Central memory CD8-positive, alpha-beta T cell (primary cell): ENCODE data around the gene IL1RAPL1.

Experiments used
- ATAC-seq: fragments of 150-1000 bp; cut with Tn5 transposase; replicated peaks from 2 replicates; pipeline ENCODE4 v1.10.0; 2022; ENCODE audit warnings: mild to moderate bottlenecking, moderate FRiP score, moderate number of reproducible peaks; ENCODE audit not compliant: poor library complexity, severe bottlenecking; ENCODE audit errors: extremely low read depth
- DNase-seq, 2 donors: peaks; one replicate each; pipeline ENCODE4 v3.0.0; 2021; ENCODE audit warnings: low spot score in 2 of 2
- H3K27ac Mint-ChIP-seq: one replicate; pipeline ENCODE4 v1.8.0; 2022; ENCODE audit warnings: low read depth, mild to moderate bottlenecking, moderate library complexity, mixed read lengths
- H3K27me3 Mint-ChIP-seq: one replicate; pipeline ENCODE4 v1.8.0; 2022; ENCODE audit warnings: mixed read lengths
- H3K36me3 Mint-ChIP-seq: one replicate; pipeline ENCODE4 v1.8.0; 2022; ENCODE audit warnings: mild to moderate bottlenecking, moderate library complexity, mixed read lengths; ENCODE audit not compliant: insufficient read depth
- H3K4me1 Mint-ChIP-seq: one replicate; pipeline ENCODE4 v1.8.0; 2022; ENCODE audit warnings: mixed read lengths
- H3K4me3 Mint-ChIP-seq: one replicate; pipeline ENCODE4 v1.8.0; 2022; ENCODE audit warnings: mild to moderate bottlenecking, moderate library complexity, mixed read lengths
- H3K9me3 Mint-ChIP-seq: one replicate; pipeline ENCODE4 v1.8.0; 2022; ENCODE audit warnings: mixed read lengths

Gene IL1RAPL1

GRCh38 chrX:29788991-29789699 lies 1201.9 kb downstream of the IL1RAPL1 start:
- Mint-ChIP-seq H3K9me3 (peaks cover 15% of the 10 kb centered on the region), H3K27ac (no peak overlapping the region), H3K36me3 (no peaks in the 10 kb centered on the region), H3K4me1 (no peaks in the 10 kb centered on the region), H3K4me3 (no peak overlapping the region), H3K27me3 (no peaks in the 10 kb centered on the region)
- no peak for ATAC-seq
- no peak for DNase-seq

DNA sequence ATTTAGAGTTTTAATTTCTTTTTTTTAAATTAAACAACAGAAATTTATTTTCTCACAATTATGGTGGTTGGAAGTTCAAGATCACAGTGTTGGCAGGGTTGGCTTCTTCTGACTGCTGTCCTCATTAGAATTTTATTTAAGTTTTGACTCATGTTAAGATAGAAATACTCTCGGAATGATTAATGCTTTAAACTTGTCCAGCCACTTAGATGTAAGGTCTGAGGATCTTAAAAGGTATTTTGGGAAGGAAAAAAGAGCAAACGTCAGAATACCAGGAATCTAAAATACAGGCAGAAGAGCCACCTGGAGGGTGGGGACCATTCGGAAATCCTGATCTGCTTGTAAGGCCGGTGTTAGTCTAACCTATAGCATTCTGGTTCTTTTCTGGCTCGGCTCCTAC lies 1205.1 kb downstream of the IL1RAPL1 start:
- no peaks in the 10 kb centered on the region for H3K36me3 Mint-ChIP-seq
- ATAC-seq (no peak), DNase-seq (no peak)

DNA sequence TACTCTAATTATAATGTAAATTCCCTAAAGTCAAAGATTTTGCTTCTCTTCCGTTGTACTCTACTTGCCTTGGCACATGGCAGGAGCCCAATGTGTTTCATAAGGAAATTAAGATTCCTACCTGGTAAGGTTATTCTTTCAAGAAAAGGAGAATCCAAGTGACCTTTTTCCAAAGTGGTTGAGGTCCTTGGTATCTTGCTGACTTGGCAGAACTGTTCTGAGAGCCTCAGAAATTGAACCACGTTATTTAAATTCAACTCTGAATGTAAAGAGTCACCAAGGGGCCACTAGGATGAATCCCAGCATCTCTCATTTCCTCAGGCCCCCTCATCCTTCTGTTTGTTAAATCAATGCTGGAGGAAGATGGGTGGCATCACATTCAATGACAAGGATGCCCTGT lies 1209.9 kb downstream of the IL1RAPL1 start:
- ATAC-seq (no peak), DNase-seq (no peak)
- Mint-ChIP-seq H3K4me1 (no peaks in the 10 kb centered on the region), H3K36me3 (no peaks in the 10 kb centered on the region), H3K27ac (no peak overlapping the region), H3K27me3 (no peaks in the 10 kb centered on the region), H3K4me3 (no peak overlapping the region), H3K9me3 (no peaks in the 10 kb centered on the region)

More for the DNA sequence above, 1205.1 kb downstream of the IL1RAPL1 start:
- Mint-ChIP-seq H3K4me1 (no peaks in the 10 kb centered on the region), H3K27ac (no peak overlapping the region), H3K4me3 (no peak overlapping the region), H3K27me3 (no peaks in the 10 kb centered on the region), H3K9me3 (peaks cover 6% of the 10 kb centered on the region)

GRCh38 chrX:29798469-29798868 lies 1211.2 kb downstream of the IL1RAPL1 start:
- ATAC-seq (no peak), DNase-seq (no peak)
- Mint-ChIP-seq H3K27ac (no peak overlapping the region), H3K4me3 (no peak overlapping the region), H3K4me1 (no peaks in the 10 kb centered on the region), H3K36me3 (no peaks in the 10 kb centered on the region), H3K9me3 (no peaks in the 10 kb centered on the region), H3K27me3 (no peaks in the 10 kb centered on the region)

GRCh38 chrX:29813174-29813573 lies 1225.9 kb downstream of the IL1RAPL1 start:
- H3K9me3 Mint-ChIP-seq: peaks cover 12% of the 10 kb centered on the region
- H3K4me1 Mint-ChIP-seq: no peaks in the 10 kb centered on the region
- H3K27me3 Mint-ChIP-seq: no peaks in the 10 kb centered on the region

GRCh38 chrX:29824176-29824906 lies 1237.1 kb downstream of the IL1RAPL1 start:
- Mint-ChIP-seq H3K4me3 (no peak overlapping the region), H3K27me3 (no peaks in the 10 kb centered on the region), H3K36me3 (no peaks in the 10 kb centered on the region), H3K9me3 (peaks cover 9% of the 10 kb centered on the region), H3K27ac (no peak overlapping the region), H3K4me1 (no peaks in the 10 kb centered on the region)
- no peak for DNase-seq
- ATAC-seq: no peak

More at GRCh38 chrX:29813174-29813573, 1225.9 kb downstream of the IL1RAPL1 start:
- ATAC-seq: no peak
- H3K27ac Mint-ChIP-seq: no peak overlapping the region
- H3K36me3 Mint-ChIP-seq: no peaks in the 10 kb centered on the region
- no peak overlapping the region for H3K4me3 Mint-ChIP-seq
- DNase-seq: no peak

GRCh38 chrX:29826742-29827141 lies 1239.5 kb downstream of the IL1RAPL1 start:
- no peak overlapping the region for H3K27ac Mint-ChIP-seq
- ATAC-seq (no peak), DNase-seq (no peak)
- H3K4me1 Mint-ChIP-seq: no peaks in the 10 kb centered on the region
- no peaks in the 10 kb centered on the region for H3K27me3 Mint-ChIP-seq
- no peak overlapping the region for H3K4me3 Mint-ChIP-seq
- peaks cover 9% of the 10 kb centered on the region for H3K9me3 Mint-ChIP-seq
- H3K36me3 Mint-ChIP-seq: no peaks in the 10 kb centered on the region

GRCh38 chrX:29834311-29834710 lies 1247.1 kb downstream of the IL1RAPL1 start:
- H3K27me3 Mint-ChIP-seq: no peaks in the 10 kb centered on the region

GRCh38 chrX:29834764-29835163 lies 1247.5 kb downstream of the IL1RAPL1 start:
- H3K27ac Mint-ChIP-seq: no peak overlapping the region
- DNase-seq (no peak), ATAC-seq (no peak)
- H3K9me3 Mint-ChIP-seq: no peaks in the 10 kb centered on the region
- H3K4me3 Mint-ChIP-seq: no peak overlapping the region
- H3K4me1 Mint-ChIP-seq: no peaks in the 10 kb centered on the region
- H3K36me3 Mint-ChIP-seq: no peaks in the 10 kb centered on the region
- no peaks in the 10 kb centered on the region for H3K27me3 Mint-ChIP-seq

More at GRCh38 chrX:29834311-29834710, 1247.1 kb downstream of the IL1RAPL1 start:
- DNase-seq: no peak
- Mint-ChIP-seq H3K9me3 (no peaks in the 10 kb centered on the region), H3K36me3 (no peaks in the 10 kb centered on the region), H3K27ac (no peak overlapping the region), H3K4me1 (no peaks in the 10 kb centered on the region), H3K4me3 (no peak overlapping the region)
- no peak for ATAC-seq

GRCh38 chrX:29841750-29842149 lies 1254.5 kb downstream of the IL1RAPL1 start:
- DNase-seq (no peak), ATAC-seq (no peak)
- Mint-ChIP-seq H3K36me3 (no peaks in the 10 kb centered on the region), H3K4me3 (no peak overlapping the region), H3K4me1 (no peaks in the 10 kb centered on the region), H3K27me3 (no peaks in the 10 kb centered on the region), H3K27ac (no peak overlapping the region), H3K9me3 (peaks cover 10% of the 10 kb centered on the region)

- no peak for ATAC-seq
- H3K4me3 Mint-ChIP-seq: no peak overlapping the region
- no peaks in the 10 kb centered on the region for H3K27me3 Mint-ChIP-seq
- peaks cover 10% of the 10 kb centered on the region for H3K9me3 Mint-ChIP-seq
- no peaks in the 10 kb centered on the region for H3K36me3 Mint-ChIP-seq
- no peaks in the 10 kb centered on the region for H3K4me1 Mint-ChIP-seq
- no peak overlapping the region for H3K27ac Mint-ChIP-seq
- DNase-seq: no peak
Observed at GRCh38 chrX:29842552-29842951, 1255.3 kb downstream of the IL1RAPL1 start.

- H3K27ac Mint-ChIP-seq: no peak overlapping the region
- ATAC-seq (no peak), DNase-seq (no peak)
- H3K9me3 Mint-ChIP-seq: peaks cover 4% of the 10 kb centered on the region
- no peaks in the 10 kb centered on the region for H3K36me3 Mint-ChIP-seq
- no peaks in the 10 kb centered on the region for H3K4me1 Mint-ChIP-seq
- H3K27me3 Mint-ChIP-seq: no peaks in the 10 kb centered on the region
- no peak overlapping the region for H3K4me3 Mint-ChIP-seq
Observed at GRCh38 chrX:29851857-29852605, 1264.8 kb downstream of the IL1RAPL1 start.
